GM12878 (cell line): ENCODE data around the gene TRAK2. TPM values are rescaled to one million over a fixed set of nuclear protein-coding genes. Genes with fewer than 3 reads are reported as not detected.

Experiments used
- ATAC-seq: fragments of 200-7000 bp; cut with Tn5 transposase; 3 replicates; pipeline ENCODE4 v1.9.1; 2020; ENCODE audit warnings: mild to moderate bottlenecking, moderate library complexity
- BruUV-seq: library from RNA; stranded (reverse); fragments of 400-500 nt; replicated peaks from 2 replicates; lab custom pipeline; 2021; lab: Mats Ljungman, UMichigan
- CTCF ChIA-PET: fragments of 300-600 bp; sonication (Branson Sonifier 250); formaldehyde crosslinking; extraction: SDS; loops from one replicate; lab custom pipeline; 2021; ENCODE audit warnings: inconsistent platforms; lab: Yijun Ruan, JAX
- POLR2A ChIA-PET: fragments of 350-600 bp; formaldehyde crosslinking; extraction: SDS; loops from one replicate; lab custom pipeline; 2021; ENCODE audit warnings: inconsistent platforms; lab: Charles Lee
- RAD21 ChIA-PET: fragments of 300-600 bp; sonication (Branson Sonifier 250); formaldehyde crosslinking; loops from one replicate; lab custom pipeline; 2023; ENCODE audit warnings: antibody characterized with exemption; ENCODE audit not compliant: unreplicated experiment; lab: Charles Lee
- SMC1A ChIA-PET: fragments of 300-600 bp; sonication (Branson Sonifier 250); formaldehyde crosslinking; loops from one replicate; lab custom pipeline; 2023; ENCODE audit not compliant: unreplicated experiment, uncharacterized antibody; lab: Charles Lee
- DNase-seq: peaks from one replicate; pipeline ENCODE4 v3.0.0-alpha.2; 2011; ENCODE audit warnings: low read depth, low spot score
- FAIRE-seq: peaks from 3 replicates; lab custom pipeline; 2011; peaks lifted over from hg19 to GRCh38; lab: Jason Lieb, UNC
- H2AFZ ChIP-seq: 2 replicates; pipeline ENCODE4 v1.6.0; 2011; ENCODE audit warnings: low read depth, low read length, control low read depth; ENCODE audit not compliant: control insufficient read depth
- H3K27ac ChIP-seq: 2 replicates; pipeline ENCODE4 v1.5.1; 2011; ENCODE audit warnings: control low read depth; ENCODE audit not compliant: control insufficient read depth, insufficient read depth
- H3K27me3 ChIP-seq, 2 experiments: replicated peaks in 1 of 2; 2 replicates each; pipeline versions ENCODE4 v1.6.0 to v1.6.1; 2011; ENCODE audit warnings: low read length in 1 of 2; ENCODE audit not compliant: control insufficient read depth in 2 of 2, insufficient read depth in 2 of 2
- H3K36me3 ChIP-seq, 2 experiments: 2 replicates each; pipeline ENCODE4 v1.5.1; 2011; ENCODE audit warnings: low read length in 1 of 2; ENCODE audit not compliant: control insufficient read depth in 2 of 2, insufficient read depth in 2 of 2
- H3K4me1 ChIP-seq: 2 replicates; pipeline ENCODE4 v1.6.1; 2011; ENCODE audit warnings: mild to moderate bottlenecking, low read length, moderate library complexity, mixed read lengths; ENCODE audit not compliant: control insufficient read depth, insufficient read depth
- H3K4me2 ChIP-seq: 2 replicates; pipeline ENCODE4 v1.6.0; 2011; ENCODE audit warnings: control low read depth; ENCODE audit not compliant: control insufficient read depth, insufficient read depth
- H3K4me3 ChIP-seq: fragments of 200-600 bp; sonication (generic); 2 replicates; pipeline ENCODE4 v1.5.1; 2016
- H3K79me2 ChIP-seq: 2 replicates; pipeline ENCODE4 v1.6.0; 2011; ENCODE audit warnings: low read length; ENCODE audit not compliant: control insufficient read depth, insufficient read depth
- H3K9ac ChIP-seq: 2 replicates; pipeline ENCODE4 v1.8.0; 2011; ENCODE audit warnings: low read length, control low read depth, mixed read lengths; ENCODE audit not compliant: control insufficient read depth, insufficient read depth
- H3K9me3 ChIP-seq: replicated peaks from 3 replicates; pipeline ENCODE4 v1.5.1; 2011; ENCODE audit warnings: mild to moderate bottlenecking, low read length; ENCODE audit not compliant: control insufficient read depth, insufficient read depth
- H4K20me1 ChIP-seq: 2 replicates; pipeline ENCODE4 v1.6.0; 2011; ENCODE audit not compliant: control insufficient read depth, insufficient read depth
- CBX3 ChIP-seq: fragments of 200-600 bp; sonication (generic); IDR thresholded peaks from 2 replicates; pipeline ENCODE4 v1.6.1; 2016; ENCODE audit warnings: low read depth, borderline replicate concordance
- FOXK2 ChIP-seq: fragments of 450-650 bp; IDR thresholded peaks from 2 replicates; pipeline ENCODE4 v1.6.1; 2017; ENCODE audit warnings: mild to moderate bottlenecking, moderate library complexity
- GATAD2B ChIP-seq: fragments of 450-650 bp; conservative IDR thresholded peaks from 2 replicates; pipeline ENCODE4 v1.6.1; 2017; ENCODE audit warnings: low read depth, mild to moderate bottlenecking, moderate library complexity
- HDAC6 ChIP-seq: fragments of 200-600 bp; sonication (generic); IDR thresholded peaks from one replicate; pipeline ENCODE4 v1.8.0; 2017; ENCODE audit warnings: antibody characterized with exemption; ENCODE audit not compliant: unreplicated experiment
- IRF5 ChIP-seq: fragments of 450-650 bp; IDR thresholded peaks from 2 replicates; pipeline ENCODE4 v1.6.1; 2017; ENCODE audit warnings: borderline replicate concordance
- PAX5 ChIP-seq: IDR thresholded peaks from 2 replicates; pipeline ENCODE4 v1.6.1; 2011; ENCODE audit warnings: low read depth, low read length, borderline replicate concordance
- SMARCA5 ChIP-seq: fragments of 450-650 bp; IDR thresholded peaks from 2 replicates; pipeline ENCODE4 v1.6.1; 2017; ENCODE audit warnings: mild to moderate bottlenecking
- SPI1 ChIP-seq: IDR thresholded peaks from 2 replicates; pipeline ENCODE4 v1.6.1; 2011; ENCODE audit warnings: low read depth, mild to moderate bottlenecking, low read length, moderate library complexity, borderline replicate concordance; ENCODE audit not compliant: insufficient read depth
- SREBF1 ChIP-seq: IDR thresholded peaks from 2 replicates; pipeline ENCODE4 v1.6.1; 2012; ENCODE audit warnings: mild to moderate bottlenecking, low read length
- SUZ12 ChIP-seq: fragments of 200-600 bp; sonication (generic); IDR thresholded peaks from one replicate; pipeline ENCODE4 v1.6.1; 2018; ENCODE audit warnings: antibody characterized with exemption, mild to moderate bottlenecking; ENCODE audit not compliant: unreplicated experiment
- WRNIP1 ChIP-seq: IDR thresholded peaks from 2 replicates; pipeline ENCODE4 v1.6.1; 2011; ENCODE audit warnings: low read depth, low read length, improper control_type of control experiment, borderline replicate concordance
- WGBS: methylation state at CpG from one replicate; pipeline ENCODE4 v1.1.6; 2016; ENCODE audit warnings: low lambda C conversion rate; ENCODE audit not compliant: insufficient replicate concordance, insufficient coverage; ENCODE audit errors: missing lambda C conversion rate; 5-methylcytosine and 5-hydroxymethylcytosine counted together
- in situ Hi-C: fragments of 300-500 bp; cut with MboI; formaldehyde crosslinking; loops from 9 replicates; pipeline ENCODE4 v1.14.3; 2018; ENCODE audit warnings: mixed read lengths
- intact Hi-C: fragments of 100-400 bp; cut with micrococcal nuclease; formaldehyde crosslinking; loops from one replicate; pipeline ENCODE4 v1.14.2; 2022; ENCODE audit not compliant: unreplicated experiment
- polyA plus RNA-seq, 11 experiments: library from polyadenylated mRNA; depleted of rRNA in 4 of 11; unstranded in 6 of 11; stranded (reverse) in 5 of 11; fragments of >200 nt; fragmentation: Nextera tagmentation in 4 of 11; fragmentation: Illumina TruSeq in 1 of 11; extraction: Ambion mirVana in 4 of 11; extraction: Trizol in 1 of 11; gene quantifications; 1 replicate in 1 of 11; 2 replicates in 10 of 11; pipeline versions ENCODE4 v1.2.1 to v1.2.3, GENCODE V29; 2011 to 2016; ENCODE audit warnings: inconsistent platforms in 2 of 11, missing spikeins in 2 of 11, low read depth in 1 of 11
- total RNA-seq, 4 experiments: library from RNA; depleted of rRNA in 3 of 4; stranded (reverse); fragments of >200 nt in 3 of 4; fragmentation: Illumina TruSeq in 1 of 4; extraction: Trizol in 1 of 4; gene quantifications; 2 replicates each; pipeline versions ENCODE4 v1.2.1 to v1.2.3, GENCODE V29; 2013 to 2021

Gene TRAK2
- total and polyA plus RNA-seq, 10 of the 15 experiments (the other 5 are each of a cell fraction or from before 2014, with no cell fraction given) = 5.2 to 20.0 (median 11.8) TPM

- H3K27me3 ChIP-seq = no peaks in the 10 kb centered on the region
- no peaks in the 10 kb centered on the region for H4K20me1 ChIP-seq
- ChIA-PET POLR2A (no interaction called here), SMC1A (interaction anchor here (0.7 to 2.0 kb wide), 7 partner anchors 14 to 438 kb away, joined by 3 to 5 read pairs (median 4); no protein-coding TSS in a partner anchor), RAD21 (no interaction called here), CTCF (interaction anchor here (1.2 to 2.2 kb wide), 2 partner anchors 14 to 21 kb away, joined by 3 to 12 read pairs; no protein-coding TSS in a partner anchor)
- DNase-seq (no peak), ATAC-seq (no peak), FAIRE-seq (no peak)
- intact Hi-C loops = no loop called here
- in situ Hi-C loops = no loop called here
- no peaks in the 10 kb centered on the region for H3K36me3 ChIP-seq
- H3K9me3 ChIP-seq = no peaks in the 10 kb centered on the region; the same call in 2 of the 3 replicates
- no peaks in the 10 kb centered on the region for H3K4me1 ChIP-seq
- no peaks in the 10 kb centered on the region for H3K79me2 ChIP-seq
- no peak overlapping the region for H3K4me2 ChIP-seq
- H3K4me3 ChIP-seq = no peak overlapping the region
- H3K9ac ChIP-seq = no peak overlapping the region
- no peak overlapping the region for H3K27ac ChIP-seq
- WGBS = 70% methylated on average over 2 of the region's 2 CpGs
- no peak overlapping the region for H2AFZ ChIP-seq
- no TSS peak for BruUV-seq
- TF ChIP-seq CBX3 (no peak), WRNIP1 (no peak)
Observed at GRCh38 chr2:201343559-201343958, 107.7 kb downstream of the TRAK2 start.

- H3K27ac ChIP-seq = no peak overlapping the region
- DNase-seq = no peak
- no peaks in the 10 kb centered on the region for H3K27me3 ChIP-seq
- H3K4me3 ChIP-seq = no peak overlapping the region
- RAD21 ChIA-PET = no interaction called here
- SMC1A ChIA-PET = interaction anchor here (1.1 to 1.3 kb wide), 2 partner anchors 21 to 44 kb away, joined by 4 to 5 read pairs; no protein-coding TSS in a partner anchor
- FAIRE-seq = no peak
- WGBS = 35% methylated on average over 2 of the region's 2 CpGs
- CTCF ChIA-PET = interaction anchor here (0.6 to 2.2 kb wide), 3 partner anchors 15 to 259 kb away, joined by 3 to 12 read pairs (median 3); no protein-coding TSS in a partner anchor
- intact Hi-C loops = no loop called here
- no peak for TF ChIP-seq GATAD2B
- no peak for TF ChIP-seq PAX5
- no peak for TF ChIP-seq SUZ12
- no peak for TF ChIP-seq SREBF1
- TF ChIP-seq SMARCA5 = no peak
- TF ChIP-seq HDAC6 = no peak
- TF ChIP-seq IRF5 = no peak
- TF ChIP-seq FOXK2 = no peak
- TF ChIP-seq SPI1 = no peak
- TF ChIP-seq, all 136 proteins: peak for 0
- POLR2A ChIA-PET = no interaction called here
- Histone ChIP-seq H2AFZ (no peak overlapping the region), H3K9me3 (no peaks in the 10 kb centered on the region; the same call in 2 of the 3 replicates), H4K20me1 (no peaks in the 10 kb centered on the region), H3K36me3 (no peaks in the 10 kb centered on the region), H3K4me2 (no peak overlapping the region), H3K79me2 (no peaks in the 10 kb centered on the region), H3K4me1 (no peaks in the 10 kb centered on the region), H3K9ac (no peak overlapping the region)
- in situ Hi-C loops = no loop called here
- BruUV-seq = no TSS peak
- ATAC-seq = no peak
Observed at GRCh38 chr2:201342923-201343322, 108.3 kb downstream of the TRAK2 start.
